Glutamatergic neuron (in vitro differentiated cells): ENCODE data around the gene MMP24. TPM values are rescaled to one million over a fixed set of nuclear protein-coding genes. Genes with fewer than 3 reads are reported as not detected.
A peak's percentile ranks its signal among the peaks of the same experiment; 100 is the strongest.

Source experiments
- DNase-seq: peaks from one replicate; pipeline ENCODE4 v3.0.0; 2022
- H3K27ac Mint-ChIP-seq: one replicate; pipeline ENCODE4 v1.8.0; 2020; ENCODE audit warnings: mild to moderate bottlenecking, mixed read lengths, inconsistent platforms; ENCODE audit not compliant: unreplicated experiment
- H3K27me3 Mint-ChIP-seq: one replicate; pipeline ENCODE4 v1.8.0; 2020; ENCODE audit warnings: mild to moderate bottlenecking, moderate library complexity, mixed read lengths, inconsistent platforms; ENCODE audit not compliant: unreplicated experiment
- H3K36me3 Mint-ChIP-seq: one replicate; pipeline ENCODE4 v1.8.0; 2020; ENCODE audit warnings: mild to moderate bottlenecking, mixed read lengths, inconsistent platforms; ENCODE audit not compliant: unreplicated experiment
- H3K4me1 Mint-ChIP-seq: one replicate; pipeline ENCODE4 v1.8.0; 2020; ENCODE audit warnings: mild to moderate bottlenecking, low read depth, mixed read lengths, inconsistent platforms; ENCODE audit not compliant: unreplicated experiment
- H3K4me3 Mint-ChIP-seq: one replicate; pipeline ENCODE4 v1.8.0; 2020; ENCODE audit warnings: mild to moderate bottlenecking, mixed read lengths, inconsistent platforms; ENCODE audit not compliant: unreplicated experiment
- H3K9me3 Mint-ChIP-seq: one replicate; pipeline ENCODE4 v1.8.0; 2020; ENCODE audit warnings: mild to moderate bottlenecking, moderate library complexity, mixed read lengths, inconsistent platforms; ENCODE audit not compliant: unreplicated experiment
- CTCF ChIP-seq: fragments of 200-600 bp; sonication (generic); IDR thresholded peaks from one replicate; pipeline ENCODE4 v1.5.0; 2021; ENCODE audit not compliant: partially characterized antibody, unreplicated experiment
- total RNA-seq: library from RNA; stranded (reverse); fragmentation: NEBNext Ultra II Directional; extraction: Animal tissue kit (Norgen Biotek cat#: 25700); gene quantifications from one replicate; pipeline ENCODE4 v1.2.1, GENCODE V29; 2021; ENCODE audit not compliant: unreplicated experiment

MMP24 gene
- total RNA-seq, 1 donor from 2014 or later: 19.0 TPM

GRCh38 chr20:35298264-35298663 is 71.8 kb downstream of the MMP24 start:
- Mint-ChIP-seq H3K27me3 (peaks cover 15% of the 10 kb centered on the region), H3K36me3 (no peaks in the 10 kb centered on the region), H3K27ac (no peak overlapping the region), H3K4me3 (no peak overlapping the region), H3K4me1 (peaks cover 12% of the 10 kb centered on the region), H3K9me3 (peaks cover 3% of the 10 kb centered on the region)
- TF ChIP-seq CTCF: no peak
- no peak for DNase-seq

- Mint-ChIP-seq H3K4me3 (peak overlapping the region; percentile 59), H3K36me3 (no peaks in the 10 kb centered on the region), H3K4me1 (peaks cover 15% of the 10 kb centered on the region), H3K27ac (peak overlapping the region; percentile 40), H3K27me3 (peaks cover 12% of the 10 kb centered on the region), H3K9me3 (peaks cover 3% of the 10 kb centered on the region)
- DNase-seq: no peak
- no peak for TF ChIP-seq CTCF
Measured at GRCh38 chr20:35299780-35300179, 73.3 kb downstream of the MMP24 start.

DNA sequence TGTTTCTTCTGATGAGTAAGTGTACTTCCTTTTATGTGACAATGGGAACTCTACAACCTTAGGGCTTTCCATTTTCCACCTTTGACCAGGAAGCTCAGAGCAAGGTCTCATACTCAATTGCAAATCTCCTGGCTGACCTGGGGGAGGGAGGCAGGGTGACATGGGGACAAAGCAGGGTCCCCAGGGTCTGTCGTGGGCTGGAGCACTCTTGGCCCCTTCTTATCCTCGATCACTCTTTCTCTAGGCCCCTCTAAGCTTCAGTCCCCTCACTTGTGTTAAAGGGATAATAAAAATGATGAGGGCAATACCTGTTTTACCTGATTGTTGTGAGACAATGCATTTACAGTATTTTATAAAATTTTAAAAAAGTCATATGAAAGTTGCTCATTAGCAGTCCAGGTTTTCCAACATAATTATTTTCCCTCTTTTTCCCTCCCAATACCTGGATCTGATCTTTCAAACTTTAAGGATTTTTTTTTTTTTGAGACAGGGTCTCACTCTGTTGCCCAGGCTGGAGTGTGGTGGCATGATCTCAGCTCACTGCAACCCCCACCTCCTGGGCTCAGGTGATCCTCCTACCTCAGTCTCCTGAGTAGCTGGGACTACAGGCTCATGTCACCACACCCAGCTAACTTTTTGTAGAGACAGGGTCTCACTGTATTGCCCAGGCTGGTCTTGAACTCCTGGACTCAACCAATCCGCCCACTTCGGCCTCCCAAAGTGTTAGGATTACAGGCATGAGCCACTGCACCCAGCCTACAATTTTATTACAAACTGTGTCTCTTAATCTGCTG is 74.2 kb downstream of the MMP24 start:
- peaks cover 12% of the 10 kb centered on the region for H3K27me3 Mint-ChIP-seq
- no peaks in the 10 kb centered on the region for H3K36me3 Mint-ChIP-seq
- peaks cover 15% of the 10 kb centered on the region for H3K4me1 Mint-ChIP-seq
- no peak overlapping the region for H3K4me3 Mint-ChIP-seq
- no peak overlapping the region for H3K27ac Mint-ChIP-seq
- peaks cover 3% of the 10 kb centered on the region for H3K9me3 Mint-ChIP-seq
- TF ChIP-seq CTCF: no peak
- DNase-seq: no peak

DNA sequence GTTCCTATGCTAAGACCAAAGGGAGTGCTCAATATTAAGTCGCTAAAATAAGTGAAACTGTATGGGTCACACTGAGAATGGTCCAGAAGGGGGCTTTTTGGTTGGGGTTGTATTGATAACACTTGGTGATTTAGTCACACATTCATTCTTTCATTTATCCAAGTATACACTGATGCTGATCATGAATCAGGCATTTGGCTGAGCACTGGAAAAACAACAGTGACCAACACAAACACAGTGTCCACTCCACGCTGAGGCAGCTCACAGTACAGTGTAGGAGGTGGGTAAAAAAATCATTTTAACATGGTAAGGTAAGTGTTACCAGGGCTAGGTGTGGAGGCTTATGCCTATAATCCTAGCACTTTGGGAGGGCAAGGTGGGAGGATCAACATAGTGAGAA is 74.9 kb downstream of the MMP24 start:
- DNase-seq: no peak
- Mint-ChIP-seq H3K4me1 (peaks cover 15% of the 10 kb centered on the region), H3K27me3 (peaks cover 14% of the 10 kb centered on the region), H3K27ac (no peak overlapping the region), H3K9me3 (peaks cover 3% of the 10 kb centered on the region), H3K36me3 (no peaks in the 10 kb centered on the region), H3K4me3 (no peak overlapping the region)
- no peak for TF ChIP-seq CTCF
